Measurements from ENCODE around the gene MS4A6A. TPM values are rescaled to one million over a fixed set of nuclear protein-coding genes. Genes with fewer than 3 reads are reported as not detected.
"Not testable (repeated sequence)": the region's sequence is repeated elsewhere in the genome, so short reads cannot be mapped to it uniquely, and the experiment has no call there.

Gene MS4A6A
- total RNA-seq, 2 donors from 2014 or later, result not detected

- peaks cover 19% of the 10 kb centered on the region for H3K4me1 Mint-ChIP-seq (ENCODE audit: low read depth)
- DNase-seq, result peak in 1 of 2 donors; percentile 8
- H3K4me3 Mint-ChIP-seq, result no peak overlapping the region
- no peak for ATAC-seq (replicated peaks in 1 of 2)
- peaks cover 11% of the 10 kb centered on the region in 2 donors for H3K9me3 Mint-ChIP-seq
- no peak overlapping the region for H3K27ac Mint-ChIP-seq
- peaks cover 45% of the 10 kb centered on the region for H3K27me3 Mint-ChIP-seq (ENCODE audit: low read depth)
- peaks cover 6 to 12% of the 10 kb centered on the region in 2 donors for H3K36me3 Mint-ChIP-seq (ENCODE audit: insufficient read depth in 2 of 2)
These were observed 13.5 kb downstream of the MS4A6A start for GRCh38 chr11:60169264-60169915.

GRCh38 chr11:60168306-60168705 is 14.6 kb downstream of the MS4A6A start:
- Mint-ChIP-seq H3K9me3 (peaks cover 14 to 16% of the 10 kb centered on the region in 2 donors), H3K36me3 (ENCODE audit: insufficient read depth in 2 of 2) (peaks cover 6 to 15% of the 10 kb centered on the region in 2 donors), H3K4me1 (ENCODE audit: low read depth) (peaks cover 23% of the 10 kb centered on the region), H3K4me3 (no peak overlapping the region), H3K27me3 (ENCODE audit: low read depth) (peaks cover 45% of the 10 kb centered on the region), H3K27ac (no peak overlapping the region)
- ATAC-seq (replicated peaks in 1 of 2) (no peak), DNase-seq (no peak)

GRCh38 chr11:60165951-60166350 is 16.9 kb downstream of the MS4A6A start:
- no peak for ATAC-seq (replicated peaks in 1 of 2)
- H3K9me3 Mint-ChIP-seq, result peaks cover 14 to 16% of the 10 kb centered on the region in 2 donors
- H3K4me1 Mint-ChIP-seq (ENCODE audit: low read depth), result peaks cover 23% of the 10 kb centered on the region
- peaks cover 41% of the 10 kb centered on the region for H3K27me3 Mint-ChIP-seq (ENCODE audit: low read depth)
- peaks cover 6 to 15% of the 10 kb centered on the region in 2 donors for H3K36me3 Mint-ChIP-seq (ENCODE audit: insufficient read depth in 2 of 2)
- peak overlapping the region; percentile 74 for H3K27ac Mint-ChIP-seq
- H3K4me3 Mint-ChIP-seq, result no peak overlapping the region
- no peak for DNase-seq

- Mint-ChIP-seq H3K4me3 (no peak overlapping the region), H3K4me1 (ENCODE audit: low read depth) (peaks cover 23% of the 10 kb centered on the region), H3K36me3 (ENCODE audit: insufficient read depth in 2 of 2) (peaks cover 6 to 13% of the 10 kb centered on the region in 2 donors), H3K27ac (peak overlapping the region; percentile 74), H3K9me3 (peaks cover 13 to 16% of the 10 kb centered on the region in 2 donors), H3K27me3 (ENCODE audit: low read depth) (peaks cover 36% of the 10 kb centered on the region)
- DNase-seq, result peak; percentile 19 to 30
- ATAC-seq (replicated peaks in 1 of 2), result peak; percentile 48 to 70
These were observed 17.3 kb downstream of the MS4A6A start for GRCh38 chr11:60165538-60165937.

- ATAC-seq (replicated peaks in 1 of 2) (peak; percentile 94 to 96), DNase-seq (peak; percentile 18 to 50)
- peaks cover 8 to 16% of the 10 kb centered on the region in 2 donors for H3K9me3 Mint-ChIP-seq
- H3K27me3 Mint-ChIP-seq (ENCODE audit: low read depth), result peaks cover 36% of the 10 kb centered on the region
- H3K36me3 Mint-ChIP-seq (ENCODE audit: insufficient read depth in 2 of 2), result peaks cover 3 to 11% of the 10 kb centered on the region in 2 donors
- H3K4me3 Mint-ChIP-seq, result peak overlapping the region; percentile 9 to 65
- peak overlapping the region; percentile 68 for H3K27ac Mint-ChIP-seq
- peaks cover 23% of the 10 kb centered on the region for H3K4me1 Mint-ChIP-seq (ENCODE audit: low read depth)
These were observed 18.3 kb downstream of the MS4A6A start for GRCh38 chr11:60164550-60165075.

GRCh38 chr11:60161766-60162165 is 21.1 kb downstream of the MS4A6A start:
- Mint-ChIP-seq H3K27me3 (ENCODE audit: low read depth) (peaks cover 36% of the 10 kb centered on the region), H3K36me3 (ENCODE audit: insufficient read depth in 2 of 2) (peaks cover 1 to 3% of the 10 kb centered on the region in 2 donors), H3K9me3 (peaks cover 3 to 8% of the 10 kb centered on the region in 2 donors), H3K4me1 (ENCODE audit: low read depth) (peaks cover 23% of the 10 kb centered on the region), H3K27ac (no peak overlapping the region), H3K4me3 (no peak overlapping the region)
- DNase-seq (no peak), ATAC-seq (replicated peaks in 1 of 2) (no peak)

- H3K27ac Mint-ChIP-seq, result no peak overlapping the region
- H3K4me1 Mint-ChIP-seq (ENCODE audit: low read depth), result peaks cover 21% of the 10 kb centered on the region
- DNase-seq (no peak), ATAC-seq (replicated peaks in 1 of 2) (no peak)
- peaks cover 29% of the 10 kb centered on the region for H3K27me3 Mint-ChIP-seq (ENCODE audit: low read depth)
- peaks cover 3 to 8% of the 10 kb centered on the region in 2 donors for H3K9me3 Mint-ChIP-seq
- peaks cover 1 to 3% of the 10 kb centered on the region in 2 donors for H3K36me3 Mint-ChIP-seq (ENCODE audit: insufficient read depth in 2 of 2)
- H3K4me3 Mint-ChIP-seq, result no peak overlapping the region
These were observed 21.8 kb downstream of the MS4A6A start for GRCh38 chr11:60161107-60161506.

GRCh38 chr11:60159868-60160267 is 23.0 kb downstream of the MS4A6A start:
- peaks cover 23% of the 10 kb centered on the region for H3K27me3 Mint-ChIP-seq (ENCODE audit: low read depth)
- H3K9me3 Mint-ChIP-seq, result peaks cover 3 to 6% of the 10 kb centered on the region in 2 donors
- no peak overlapping the region for H3K27ac Mint-ChIP-seq
- H3K36me3 Mint-ChIP-seq (ENCODE audit: insufficient read depth in 2 of 2), result peaks cover 0 to 3% of the 10 kb centered on the region in 2 donors
- DNase-seq, result no peak
- no peak for ATAC-seq (replicated peaks in 1 of 2)
- no peak overlapping the region for H3K4me3 Mint-ChIP-seq
- peaks cover 8% of the 10 kb centered on the region for H3K4me1 Mint-ChIP-seq (ENCODE audit: low read depth)

GRCh38 chr11:60159284-60159683 is 23.6 kb downstream of the MS4A6A start:
- H3K36me3 Mint-ChIP-seq (ENCODE audit: insufficient read depth in 2 of 2), result peaks cover 0 to 3% of the 10 kb centered on the region in 2 donors
- H3K4me3 Mint-ChIP-seq, result no peak overlapping the region
- H3K9me3 Mint-ChIP-seq, result peaks cover 3 to 5% of the 10 kb centered on the region in 2 donors
- H3K4me1 Mint-ChIP-seq (ENCODE audit: low read depth), result peaks cover 3% of the 10 kb centered on the region
- no peak overlapping the region for H3K27ac Mint-ChIP-seq
- ATAC-seq (replicated peaks in 1 of 2) (no peak), DNase-seq (no peak)
- H3K27me3 Mint-ChIP-seq (ENCODE audit: low read depth), result peaks cover 23% of the 10 kb centered on the region

GRCh38 chr11:60158636-60159035 is 24.2 kb downstream of the MS4A6A start:
- DNase-seq (no peak), ATAC-seq (replicated peaks in 1 of 2) (no peak)
- H3K27ac Mint-ChIP-seq, result no peak overlapping the region
- no peak overlapping the region for H3K4me3 Mint-ChIP-seq
- H3K9me3 Mint-ChIP-seq, result peaks cover 0 to 1% of the 10 kb centered on the region in 2 donors
- peaks cover 0 to under 1% of the 10 kb centered on the region in 2 donors for H3K36me3 Mint-ChIP-seq (ENCODE audit: insufficient read depth in 2 of 2)
- peaks cover 23% of the 10 kb centered on the region for H3K27me3 Mint-ChIP-seq (ENCODE audit: low read depth)
- H3K4me1 Mint-ChIP-seq (ENCODE audit: low read depth), result no peaks in the 10 kb centered on the region

- peaks cover 13% of the 10 kb centered on the region for H3K27me3 Mint-ChIP-seq (ENCODE audit: low read depth)
- no peak overlapping the region for H3K4me3 Mint-ChIP-seq
- peaks cover 0 to 3% of the 10 kb centered on the region in 2 donors for H3K9me3 Mint-ChIP-seq
- H3K36me3 Mint-ChIP-seq (ENCODE audit: insufficient read depth in 2 of 2), result no peaks in the 10 kb centered on the region
- H3K4me1 Mint-ChIP-seq (ENCODE audit: low read depth), result no peaks in the 10 kb centered on the region
- ATAC-seq (replicated peaks in 1 of 2) (no peak), DNase-seq (no peak)
- H3K27ac Mint-ChIP-seq, result no peak overlapping the region
These were observed 27.0 kb downstream of the MS4A6A start for GRCh38 chr11:60155931-60156330.

GRCh38 chr11:60152727-60153126 is 30.2 kb downstream of the MS4A6A start:
- not testable (repeated sequence) for H3K36me3 Mint-ChIP-seq (ENCODE audit: insufficient read depth in 2 of 2); H3K4me3 Mint-ChIP-seq; H3K4me1 Mint-ChIP-seq (ENCODE audit: low read depth); DNase-seq; ATAC-seq (replicated peaks in 1 of 2); H3K27ac Mint-ChIP-seq; H3K27me3 Mint-ChIP-seq (ENCODE audit: low read depth); H3K9me3 Mint-ChIP-seq

- Mint-ChIP-seq H3K27ac (no peak overlapping the region), H3K4me1 (ENCODE audit: low read depth) (peaks cover 7% of the 10 kb centered on the region), H3K27me3 (ENCODE audit: low read depth) (peaks cover 9% of the 10 kb centered on the region), H3K36me3 (ENCODE audit: insufficient read depth in 2 of 2) (no peaks in the 10 kb centered on the region), H3K4me3 (no peak overlapping the region), H3K9me3 (peaks cover 0 to 3% of the 10 kb centered on the region in 2 donors)
- no peak for ATAC-seq (replicated peaks in 1 of 2)
- DNase-seq, result no peak
These were observed 32.6 kb downstream of the MS4A6A start for GRCh38 chr11:60150279-60150678.

All from activated T-cell treated with anti-CD3 and anti-CD28 coated beads, Interleukin-2, amount 50 U/mL, for 72 hours (primary cell).